Endothelial cell (in vitro differentiated cells): ENCODE results near the gene TRAPPC12. TPM values are rescaled to one million over a fixed set of nuclear protein-coding genes. Genes with fewer than 3 reads are reported as not detected.

ENCODE experiments used
- DNase-seq: peaks from one replicate; pipeline ENCODE4 v3.0.0; 2021; ENCODE audit warnings: low spot score
- H3K27ac Mint-ChIP-seq: one replicate; pipeline ENCODE4 v1.8.0; 2021; ENCODE audit warnings: mixed read lengths, inconsistent platforms; ENCODE audit not compliant: unreplicated experiment
- H3K27me3 Mint-ChIP-seq: one replicate; pipeline ENCODE4 v1.8.0; 2021; ENCODE audit warnings: mild to moderate bottlenecking, moderate library complexity, mixed read lengths, inconsistent platforms; ENCODE audit not compliant: unreplicated experiment
- H3K36me3 Mint-ChIP-seq: one replicate; pipeline ENCODE4 v1.8.0; 2021; ENCODE audit warnings: mild to moderate bottlenecking, low read depth, mixed read lengths, inconsistent platforms; ENCODE audit not compliant: unreplicated experiment
- H3K4me1 Mint-ChIP-seq: one replicate; pipeline ENCODE4 v1.8.0; 2021; ENCODE audit warnings: mild to moderate bottlenecking, mixed read lengths, inconsistent platforms; ENCODE audit not compliant: unreplicated experiment
- H3K4me3 Mint-ChIP-seq: one replicate; pipeline ENCODE4 v1.8.0; 2021; ENCODE audit warnings: mild to moderate bottlenecking, mixed read lengths, inconsistent platforms; ENCODE audit not compliant: unreplicated experiment
- H3K9me3 Mint-ChIP-seq: one replicate; pipeline ENCODE4 v1.8.0; 2021; ENCODE audit warnings: mixed read lengths, inconsistent platforms; ENCODE audit not compliant: unreplicated experiment
- total RNA-seq: library from RNA; stranded (reverse); fragmentation: NEBNext Ultra II Directional; extraction: Animal tissue kit (Norgen Biotek cat#: 25700); gene quantifications from one replicate; pipeline ENCODE4 v1.2.1, GENCODE V29; 2021; ENCODE audit not compliant: unreplicated experiment
- TF ChIP-seq, protein P1 (sequence below): fragments of 200-600 bp; sonication (generic); IDR thresholded peaks from one replicate; pipeline ENCODE4 v1.5.0; 2021; ENCODE audit warnings: antibody characterized with exemption; ENCODE audit not compliant: unreplicated experiment

Gene TRAPPC12
- total RNA-seq, 1 donor from 2014 or later, result 105 TPM

DNA sequence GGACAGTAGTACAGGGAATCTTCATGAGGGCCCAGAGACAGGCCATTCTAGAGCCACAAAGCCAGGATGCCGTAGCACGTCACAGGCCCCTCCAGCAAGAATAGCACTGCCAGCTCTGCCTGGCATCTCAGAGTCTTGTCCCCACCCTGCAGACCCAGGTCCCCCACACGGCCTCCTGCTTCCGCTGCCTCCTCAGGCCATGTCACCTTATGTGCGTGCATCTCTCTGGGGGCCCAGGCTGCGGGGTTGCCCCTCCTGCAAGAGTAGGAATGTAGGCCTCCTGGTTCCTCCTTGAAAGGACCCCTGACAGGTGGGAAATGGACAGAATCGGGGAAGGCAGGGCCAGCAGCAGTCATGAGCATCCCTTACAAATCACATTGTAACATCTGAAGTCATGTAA, 90.0 kb downstream of the TRAPPC12 start:
- H3K4me1 Mint-ChIP-seq, result peaks cover 3% of the 10 kb centered on the region
- no peaks in the 10 kb centered on the region for H3K9me3 Mint-ChIP-seq
- no peak overlapping the region for H3K4me3 Mint-ChIP-seq
- TF ChIP-seq, protein P1, sequence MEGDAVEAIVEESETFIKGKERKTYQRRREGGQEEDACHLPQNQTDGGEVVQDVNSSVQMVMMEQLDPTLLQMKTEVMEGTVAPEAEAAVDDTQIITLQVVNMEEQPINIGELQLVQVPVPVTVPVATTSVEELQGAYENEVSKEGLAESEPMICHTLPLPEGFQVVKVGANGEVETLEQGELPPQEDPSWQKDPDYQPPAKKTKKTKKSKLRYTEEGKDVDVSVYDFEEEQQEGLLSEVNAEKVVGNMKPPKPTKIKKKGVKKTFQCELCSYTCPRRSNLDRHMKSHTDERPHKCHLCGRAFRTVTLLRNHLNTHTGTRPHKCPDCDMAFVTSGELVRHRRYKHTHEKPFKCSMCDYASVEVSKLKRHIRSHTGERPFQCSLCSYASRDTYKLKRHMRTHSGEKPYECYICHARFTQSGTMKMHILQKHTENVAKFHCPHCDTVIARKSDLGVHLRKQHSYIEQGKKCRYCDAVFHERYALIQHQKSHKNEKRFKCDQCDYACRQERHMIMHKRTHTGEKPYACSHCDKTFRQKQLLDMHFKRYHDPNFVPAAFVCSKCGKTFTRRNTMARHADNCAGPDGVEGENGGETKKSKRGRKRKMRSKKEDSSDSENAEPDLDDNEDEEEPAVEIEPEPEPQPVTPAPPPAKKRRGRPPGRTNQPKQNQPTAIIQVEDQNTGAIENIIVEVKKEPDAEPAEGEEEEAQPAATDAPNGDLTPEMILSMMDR, result no peak
- H3K27ac Mint-ChIP-seq, result no peak overlapping the region
- H3K27me3 Mint-ChIP-seq, result peaks cover 15% of the 10 kb centered on the region
- no peak for DNase-seq
- peaks cover 31% of the 10 kb centered on the region for H3K36me3 Mint-ChIP-seq

GRCh38 chr2:3470166-3470651, 90.7 kb downstream of the TRAPPC12 start:
- peaks cover 3% of the 10 kb centered on the region for H3K4me1 Mint-ChIP-seq
- no peaks in the 10 kb centered on the region for H3K9me3 Mint-ChIP-seq
- TF ChIP-seq, protein P1, result no peak
- peaks cover 36% of the 10 kb centered on the region for H3K36me3 Mint-ChIP-seq
- no peak overlapping the region for H3K27ac Mint-ChIP-seq
- H3K4me3 Mint-ChIP-seq, result no peak overlapping the region
- no peak for DNase-seq
- peaks cover 13% of the 10 kb centered on the region for H3K27me3 Mint-ChIP-seq

GRCh38 chr2:3470856-3471737, 91.6 kb downstream of the TRAPPC12 start:
- TF ChIP-seq, protein P1, result no peak
- DNase-seq, result no peak
- Mint-ChIP-seq H3K36me3 (peaks cover 36% of the 10 kb centered on the region), H3K27ac (no peak overlapping the region), H3K27me3 (peaks cover 13% of the 10 kb centered on the region), H3K4me3 (peak overlapping the region; percentile 21), H3K9me3 (no peaks in the 10 kb centered on the region), H3K4me1 (peaks cover 3% of the 10 kb centered on the region)

GRCh38 chr2:3472296-3472695, 92.8 kb downstream of the TRAPPC12 start:
- Mint-ChIP-seq H3K4me1 (peaks cover 3% of the 10 kb centered on the region), H3K27ac (no peak overlapping the region), H3K27me3 (peaks cover 12% of the 10 kb centered on the region), H3K36me3 (peaks cover 32% of the 10 kb centered on the region), H3K4me3 (peak overlapping the region; percentile 42), H3K9me3 (no peaks in the 10 kb centered on the region)
- TF ChIP-seq, protein P1, result no peak
- no peak for DNase-seq

DNA sequence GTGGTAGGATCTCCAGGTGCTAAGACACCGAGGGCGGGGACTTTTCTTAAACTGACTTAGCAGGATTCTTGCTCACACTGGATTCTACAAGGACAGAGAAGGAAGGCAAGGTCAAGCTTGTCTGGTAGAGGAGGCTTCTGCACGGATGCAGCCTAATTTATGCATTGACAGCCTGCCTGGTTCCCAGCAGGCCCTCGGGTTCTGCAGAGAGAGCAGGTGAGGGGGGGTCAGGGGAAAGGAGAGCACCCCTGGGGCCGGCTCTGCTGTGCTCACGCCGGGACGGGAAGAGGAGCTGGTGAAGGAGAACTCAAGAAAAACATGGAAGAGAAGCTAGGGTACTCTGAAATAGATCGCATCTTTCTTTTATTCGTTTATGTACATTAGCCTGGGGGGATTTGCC, 93.5 kb downstream of the TRAPPC12 start:
- Mint-ChIP-seq H3K4me3 (no peak overlapping the region), H3K27ac (no peak overlapping the region), H3K36me3 (peaks cover 27% of the 10 kb centered on the region), H3K4me1 (peaks cover 3% of the 10 kb centered on the region), H3K9me3 (no peaks in the 10 kb centered on the region), H3K27me3 (peaks cover 10% of the 10 kb centered on the region)
- DNase-seq, result no peak
- TF ChIP-seq, protein P1, result no peak
